IMR-90 (cell line): ENCODE measurements around the gene CSPG5. TPM values are rescaled to one million over a fixed set of nuclear protein-coding genes. Genes with fewer than 3 reads are reported as not detected.
A peak's percentile ranks its signal among the peaks of the same experiment; 100 is the strongest.

Source experiments
- ATAC-seq: fragments of 200-7000 bp; cut with Tn5 transposase; 2 replicates; pipeline ENCODE4 v1.9.1; 2020; ENCODE audit warnings: low read depth, mild to moderate bottlenecking, moderate library complexity
- BruUV-seq: library from RNA; stranded (reverse); fragments of 400-500 nt; replicated peaks from 2 replicates; lab custom pipeline; 2021; lab: Mats Ljungman, UMichigan
- CTCF ChIA-PET: fragments of 300-600 bp; formaldehyde crosslinking; extraction: SDS; loops from one replicate; lab custom pipeline; 2021; ENCODE audit warnings: antibody characterized with exemption; lab: Yijun Ruan, JAX
- POLR2A ChIA-PET: fragments of 300-600 bp; sonication (Branson Sonifier 250); formaldehyde crosslinking; loops from one replicate; lab custom pipeline; 2022; ENCODE audit warnings: antibody characterized with exemption; ENCODE audit not compliant: unreplicated experiment; lab: Charles Lee
- DNase-seq: peaks from one replicate; pipeline ENCODE4 v3.0.0; 2013
- H2AFZ ChIP-seq: replicated peaks from 2 replicates; pipeline ENCODE3; 2013; ENCODE audit warnings: low read length, mild to moderate bottlenecking; ENCODE audit not compliant: poor library complexity
- H2AK5ac ChIP-seq: 2 replicates; pipeline ENCODE4 v1.6.1; 2013; ENCODE audit warnings: low read depth, low read length, inconsistent platforms
- H2AK9ac ChIP-seq: replicated peaks from 2 replicates; pipeline ENCODE3; 2013; ENCODE audit warnings: mild to moderate bottlenecking, low read depth, low read length, moderate library complexity; ENCODE audit not compliant: poor library complexity
- H2BK120ac ChIP-seq: 2 replicates; pipeline ENCODE4 v1.6.1; 2013; ENCODE audit warnings: low read depth, low read length, inconsistent platforms
- H2BK15ac ChIP-seq: 3 replicates; pipeline ENCODE4 v1.6.1; 2013; ENCODE audit warnings: low read depth, low read length, inconsistent platforms
- H2BK20ac ChIP-seq: 2 replicates; pipeline ENCODE4 v1.6.1; 2013; ENCODE audit warnings: low read depth, mild to moderate bottlenecking, inconsistent platforms, low read length, moderate library complexity
- H2BK5ac ChIP-seq: 2 replicates; pipeline ENCODE4 v1.6.1; 2013; ENCODE audit warnings: mild to moderate bottlenecking, low read depth, low read length, inconsistent platforms; ENCODE audit not compliant: poor library complexity, severe bottlenecking
- H3K14ac ChIP-seq: replicated peaks from 2 replicates; pipeline ENCODE4 v1.6.1; 2013; ENCODE audit warnings: low read depth, low read length, inconsistent platforms
- H3K18ac ChIP-seq: 2 replicates; pipeline ENCODE4 v1.6.1; 2013; ENCODE audit warnings: low read depth, low read length, control low read depth
- H3K23ac ChIP-seq: 2 replicates; pipeline ENCODE4 v1.6.1; 2013; ENCODE audit warnings: low read depth, low read length, inconsistent platforms
- H3K27ac ChIP-seq: 2 replicates; pipeline ENCODE4 v1.5.1; 2013; ENCODE audit warnings: mild to moderate bottlenecking, control low read depth, low read length; ENCODE audit not compliant: insufficient read depth
- H3K27me3 ChIP-seq: 2 replicates; pipeline ENCODE4 v1.6.1; 2013; ENCODE audit warnings: low read length; ENCODE audit not compliant: control insufficient read depth, insufficient read depth
- H3K36me3 ChIP-seq: 2 replicates; pipeline ENCODE4 v1.6.1; 2013; ENCODE audit warnings: low read length, mixed read lengths; ENCODE audit not compliant: control insufficient read depth, insufficient read depth
- H3K4ac ChIP-seq: 2 replicates; pipeline ENCODE4 v1.6.1; 2013; ENCODE audit warnings: low read depth, low read length, inconsistent platforms
- H3K4me1 ChIP-seq: 2 replicates; pipeline ENCODE4 v1.6.1; 2013; ENCODE audit warnings: low read length, mixed read lengths; ENCODE audit not compliant: control insufficient read depth, insufficient read depth
- H3K4me2 ChIP-seq: 2 replicates; pipeline ENCODE4 v1.6.1; 2013; ENCODE audit warnings: low read depth, mild to moderate bottlenecking, control low read depth, low read length, moderate library complexity
- H3K4me3 ChIP-seq: 2 replicates; pipeline ENCODE4 v1.5.1; 2013; ENCODE audit warnings: low read depth, mild to moderate bottlenecking, control low read depth, low read length, moderate library complexity; ENCODE audit not compliant: insufficient read depth
- H3K56ac ChIP-seq: 2 replicates; pipeline ENCODE4 v1.6.1; 2013; ENCODE audit warnings: low read length, inconsistent platforms; ENCODE audit not compliant: insufficient read depth; ENCODE audit errors: extremely low read depth
- H3K79me1 ChIP-seq, 2 experiments: 2 replicates each; pipeline ENCODE4 v1.6.1; 2013; ENCODE audit warnings: low read length in 2 of 2, inconsistent platforms in 1 of 2, low read depth in 1 of 2
- H3K9ac ChIP-seq: 2 replicates; pipeline ENCODE4 v1.6.1; 2013; ENCODE audit warnings: low read depth, low read length, control low read depth
- H3K9me1 ChIP-seq: 2 replicates; pipeline ENCODE4 v1.6.1; 2013; ENCODE audit warnings: low read length, inconsistent platforms; ENCODE audit not compliant: insufficient read depth
- H3K9me3 ChIP-seq: 2 replicates; pipeline ENCODE4 v1.6.1; 2013; ENCODE audit warnings: low read length; ENCODE audit not compliant: control insufficient read depth, insufficient read depth
- H4K20me1 ChIP-seq: 2 replicates; pipeline ENCODE4 v1.6.1; 2013; ENCODE audit warnings: low read length, inconsistent platforms; ENCODE audit not compliant: insufficient read depth
- H4K5ac ChIP-seq: 2 replicates; pipeline ENCODE4 v1.6.1; 2013; ENCODE audit warnings: mild to moderate bottlenecking, low read depth, low read length, control low read depth
- H4K8ac ChIP-seq, 2 experiments: 2 replicates each; pipeline ENCODE4 v1.6.1; 2013; ENCODE audit warnings: low read depth in 2 of 2, low read length in 2 of 2, control low read depth in 1 of 2, inconsistent platforms in 1 of 2
- H4K91ac ChIP-seq: 2 replicates; pipeline ENCODE4 v1.6.1; 2013; ENCODE audit warnings: low read depth, low read length, inconsistent platforms; ENCODE audit not compliant: insufficient read depth
- BHLHE40 ChIP-seq: fragments of 150-350 bp; IDR thresholded peaks from 2 replicates; pipeline ENCODE4 v1.6.1; 2016; ENCODE audit warnings: mild to moderate bottlenecking, low read depth, low read length
- CEBPB ChIP-seq: IDR thresholded peaks from 2 replicates; pipeline ENCODE4 v1.6.1; 2012; ENCODE audit warnings: low read depth, low read length, improper control_type of control experiment
- CHD1 ChIP-seq: IDR thresholded peaks from 2 replicates; pipeline ENCODE4 v1.6.1; 2012; ENCODE audit warnings: low read depth, low read length, improper control_type of control experiment
- MXI1 ChIP-seq: IDR thresholded peaks from 2 replicates; pipeline ENCODE4 v1.6.1; 2012; ENCODE audit warnings: low read depth, mild to moderate bottlenecking, low read length, moderate library complexity, borderline replicate concordance
- POLR2A ChIP-seq: IDR thresholded peaks from 2 replicates; pipeline ENCODE4 v1.6.1; 2012; ENCODE audit warnings: mild to moderate bottlenecking, low read depth, low read length
- RCOR1 ChIP-seq: IDR thresholded peaks from 2 replicates; pipeline ENCODE4 v1.6.1; 2012; ENCODE audit warnings: mild to moderate bottlenecking, low read length, improper control_type of control experiment; ENCODE audit not compliant: insufficient replicate concordance
- RFX5 ChIP-seq: IDR thresholded peaks from 2 replicates; pipeline ENCODE4 v1.8.0; 2012; ENCODE audit warnings: low read depth, mild to moderate bottlenecking, low read length, moderate library complexity
- USF2 ChIP-seq: fragments of 150-350 bp; IDR thresholded peaks from 2 replicates; pipeline ENCODE4 v1.6.1; 2017; ENCODE audit warnings: mild to moderate bottlenecking, antibody characterized with exemption, low read length, low read depth
- WGBS, 2 experiments: methylation state at CpG; one replicate each; pipeline versions ENCODE4 v1.1.5 to v1.1.7; 2013; ENCODE audit warnings: missing lambda C conversion rate in 2 of 2; ENCODE audit not compliant: insufficient read length in 1 of 2; ENCODE audit errors: extremely low coverage in 2 of 2; 5-methylcytosine and 5-hydroxymethylcytosine counted together
- dilution Hi-C: fragments of 300-500 bp; cut with HindIII; formaldehyde crosslinking; loops from one replicate; pipeline ENCODE4 v1.14.3; 2018; ENCODE audit warnings: low sequenced_read_pairs; ENCODE audit not compliant: unreplicated experiment
- in situ Hi-C: fragments of 300-500 bp; cut with MboI; formaldehyde crosslinking; loops from 3 replicates; pipeline ENCODE4 v1.14.3; 2019; ENCODE audit warnings: low sequenced_read_pairs, inconsistent platforms, mixed read lengths
- intact Hi-C: fragments of 100-400 bp; cut with micrococcal nuclease; formaldehyde crosslinking; loops from 2 replicates; pipeline ENCODE4 v1.10.0; 2022
- polyA plus RNA-seq, 3 experiments: library from polyadenylated mRNA; depleted of rRNA; stranded (reverse); fragments of >200 nt; gene quantifications; 2 replicates each; pipeline ENCODE4 v1.2.3, GENCODE V29; 2012; ENCODE audit warnings: low replicate concordance in 1 of 3
- total RNA-seq: library from RNA; depleted of rRNA; stranded (reverse); fragments of >200 nt; gene quantifications from 2 replicates; pipeline ENCODE4 v1.2.3, GENCODE V29; 2012

Gene CSPG5
- total and polyA plus RNA-seq, 2 of the 4 experiments (the other 2 are of a cell fraction) = under 0.01 to 0.10 TPM

- peak overlapping the region; percentile 37; the same call in 1 of the 2 replicates for H3K27ac ChIP-seq
- H3K36me3 ChIP-seq = peaks cover 28% of the 10 kb centered on the region
- H3K4me1 ChIP-seq = no peaks in the 10 kb centered on the region; the same call in 1 of the 2 replicates
- no peak overlapping the region for H2AK5ac ChIP-seq
- no peak overlapping the region for H3K18ac ChIP-seq
- peaks cover 11% of the 10 kb centered on the region; the same call in 1 of the 2 replicates for H3K9me1 ChIP-seq
- no peak overlapping the region for H3K14ac ChIP-seq
- no peak overlapping the region for H2BK120ac ChIP-seq
- DNase-seq = no peak
- no peaks in the 10 kb centered on the region for H3K9me3 ChIP-seq
- H3K27me3 ChIP-seq = no peaks in the 10 kb centered on the region
- BruUV-seq = no TSS peak
- H4K20me1 ChIP-seq = 0 out of 2 replicates have a peak, but pooled peaks cover 11% of the 10 kb centered on the region
- intact Hi-C loops (loop anchor here (1.0 kb wide), 1 partner anchor 70 kb away; no protein-coding TSS in a partner anchor), in situ Hi-C loops (no loop called here), dilution Hi-C loops (no loop called here)
- no peak overlapping the region; the same call in 1 of the 2 replicates for H3K4me2 ChIP-seq
- no peak overlapping the region for H2AFZ ChIP-seq
- ChIA-PET POLR2A (no interaction called here), CTCF (interaction anchor here (0.7 to 0.9 kb wide), 2 partner anchors 25 to 32 kb away, joined by 3 read pairs; no protein-coding TSS in a partner anchor)
- H3K9ac ChIP-seq = no peak overlapping the region
- H2BK5ac ChIP-seq = no peak overlapping the region
- H4K91ac ChIP-seq = no peak overlapping the region
- WGBS, 2 experiments = 60% methylated on average over 1 of the region's 4 CpGs; no CpG with 5 or more reads in 1 of the 2 experiments
- H2AK9ac ChIP-seq = no peak overlapping the region
- TF ChIP-seq MXI1 (no peak), RFX5 (no peak), BHLHE40 (no peak), USF2 (no peak), CHD1 (no peak), CEBPB (no peak), RCOR1 (no peak), POLR2A (no peak)
- no peak overlapping the region for H3K4ac ChIP-seq
- H4K5ac ChIP-seq = no peak overlapping the region
- ATAC-seq = peak; percentile 40; the same call in 1 of the 2 replicates
- no peak overlapping the region for H4K8ac ChIP-seq
- no peak overlapping the region for H2BK20ac ChIP-seq
- H3K79me1 ChIP-seq = peaks cover 5 to 13% of the 10 kb centered on the region in 2 experiments; a peak in 3 of 4 replicates
- no peak overlapping the region for H3K23ac ChIP-seq
- no peak overlapping the region for H3K4me3 ChIP-seq
- no peak overlapping the region for H3K56ac ChIP-seq
- no peak overlapping the region for H2BK15ac ChIP-seq
These were observed 13.6 kb upstream of the CSPG5 start for GRCh38 chr3:47592066-47592795.
